Measurements from ENCODE around the gene ADARB2. TPM values are rescaled to one million over a fixed set of nuclear protein-coding genes. Genes with fewer than 3 reads are reported as not detected.

ADARB2 gene
- total RNA-seq, 1 donor from 2014 or later: 38.7 TPM

DNA sequence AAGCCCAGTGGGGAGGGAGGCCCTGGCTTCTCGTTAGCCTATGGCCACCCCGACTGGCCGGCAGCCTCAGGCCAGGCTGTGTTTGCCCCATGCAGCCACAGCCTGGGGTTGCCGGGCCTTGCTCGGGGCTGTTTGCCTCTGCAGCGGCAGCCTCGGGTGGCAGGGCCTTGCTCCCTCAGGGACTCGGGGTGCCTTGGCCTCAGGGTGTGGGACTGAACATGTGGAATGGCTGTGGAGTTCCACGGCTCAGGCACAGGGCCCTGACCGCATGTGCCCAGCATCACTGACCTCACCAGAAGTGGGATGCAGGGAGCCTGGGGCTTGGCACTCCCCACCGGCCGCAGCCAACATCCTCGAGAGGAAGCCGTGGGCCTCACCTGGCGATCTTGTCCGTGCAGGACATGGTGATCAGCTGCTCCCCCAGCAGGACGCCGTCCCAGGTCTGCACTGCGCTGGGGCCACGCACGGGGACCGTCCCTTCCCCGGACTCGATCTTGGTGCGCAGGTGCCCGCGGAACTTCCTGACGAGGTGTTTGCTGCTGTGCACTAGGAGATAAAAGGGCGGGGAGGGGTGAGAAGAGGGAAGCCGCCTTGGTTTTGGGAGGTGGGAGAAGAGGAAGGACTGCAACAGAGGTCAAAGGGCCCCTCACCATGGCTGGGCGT lies 520.6 kb downstream of the ADARB2 start:
- no peak overlapping the region for H3K4me3 Mint-ChIP-seq (ENCODE audit: unreplicated experiment)
- DNase-seq (ENCODE audit: extremely low spot score, unreplicated experiment): peak; percentile 83
- no peaks in the 10 kb centered on the region for H3K9me3 Mint-ChIP-seq (ENCODE audit: unreplicated experiment)
- H3K27me3 Mint-ChIP-seq (ENCODE audit: unreplicated experiment): no peaks in the 10 kb centered on the region
- H3K4me1 Mint-ChIP-seq (ENCODE audit: unreplicated experiment): no peaks in the 10 kb centered on the region
- no peak overlapping the region for H3K27ac Mint-ChIP-seq (ENCODE audit: unreplicated experiment)
- TF ChIP-seq, protein P1, sequence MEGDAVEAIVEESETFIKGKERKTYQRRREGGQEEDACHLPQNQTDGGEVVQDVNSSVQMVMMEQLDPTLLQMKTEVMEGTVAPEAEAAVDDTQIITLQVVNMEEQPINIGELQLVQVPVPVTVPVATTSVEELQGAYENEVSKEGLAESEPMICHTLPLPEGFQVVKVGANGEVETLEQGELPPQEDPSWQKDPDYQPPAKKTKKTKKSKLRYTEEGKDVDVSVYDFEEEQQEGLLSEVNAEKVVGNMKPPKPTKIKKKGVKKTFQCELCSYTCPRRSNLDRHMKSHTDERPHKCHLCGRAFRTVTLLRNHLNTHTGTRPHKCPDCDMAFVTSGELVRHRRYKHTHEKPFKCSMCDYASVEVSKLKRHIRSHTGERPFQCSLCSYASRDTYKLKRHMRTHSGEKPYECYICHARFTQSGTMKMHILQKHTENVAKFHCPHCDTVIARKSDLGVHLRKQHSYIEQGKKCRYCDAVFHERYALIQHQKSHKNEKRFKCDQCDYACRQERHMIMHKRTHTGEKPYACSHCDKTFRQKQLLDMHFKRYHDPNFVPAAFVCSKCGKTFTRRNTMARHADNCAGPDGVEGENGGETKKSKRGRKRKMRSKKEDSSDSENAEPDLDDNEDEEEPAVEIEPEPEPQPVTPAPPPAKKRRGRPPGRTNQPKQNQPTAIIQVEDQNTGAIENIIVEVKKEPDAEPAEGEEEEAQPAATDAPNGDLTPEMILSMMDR (IDR thresholded peaks at IDR 0.05): no peak
- H3K36me3 Mint-ChIP-seq (ENCODE audit: unreplicated experiment): peaks cover 10% of the 10 kb centered on the region

DNA sequence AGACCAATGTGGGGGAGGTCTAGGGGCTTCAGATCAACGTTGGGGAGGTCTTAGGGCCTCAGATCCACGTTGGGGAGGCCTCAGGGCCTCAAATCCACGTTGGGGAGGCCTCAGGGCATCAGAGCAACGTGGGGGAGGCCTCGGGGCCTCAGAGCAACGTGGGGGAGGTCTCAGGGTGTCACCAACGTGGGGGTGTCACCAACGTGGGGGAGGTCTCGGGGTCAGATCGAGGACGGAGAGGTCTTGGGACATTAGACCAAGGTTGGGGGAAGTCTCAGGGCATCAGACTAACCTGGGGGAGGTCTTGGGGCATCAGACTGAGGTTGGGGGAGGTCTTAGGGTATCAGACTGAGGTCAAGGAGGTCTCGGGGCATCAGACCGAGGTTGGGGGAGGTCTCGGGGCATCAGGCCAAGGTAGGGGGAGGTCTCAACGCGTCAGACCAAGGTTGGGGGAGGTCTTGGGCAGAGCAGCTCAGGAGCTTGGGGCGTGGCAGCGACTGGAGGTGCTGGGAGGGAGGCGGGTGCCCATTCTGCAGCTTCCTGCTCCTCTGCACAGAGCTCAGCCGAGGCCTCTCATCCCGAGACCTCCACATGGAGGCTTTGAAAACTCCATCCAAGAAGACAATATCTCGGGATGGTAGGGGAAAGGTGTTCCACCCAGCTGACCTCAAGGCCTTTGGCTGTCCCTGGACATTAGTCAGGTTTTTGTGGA lies 521.3 kb downstream of the ADARB2 start:
- Mint-ChIP-seq H3K36me3 (ENCODE audit: unreplicated experiment) (peaks cover 10% of the 10 kb centered on the region), H3K27ac (ENCODE audit: unreplicated experiment) (no peak overlapping the region), H3K27me3 (ENCODE audit: unreplicated experiment) (no peaks in the 10 kb centered on the region), H3K9me3 (ENCODE audit: unreplicated experiment) (no peaks in the 10 kb centered on the region), H3K4me3 (ENCODE audit: unreplicated experiment) (no peak overlapping the region), H3K4me1 (ENCODE audit: unreplicated experiment) (no peaks in the 10 kb centered on the region)
- TF ChIP-seq, protein P1 (IDR thresholded peaks at IDR 0.05): no peak
- DNase-seq (ENCODE audit: extremely low spot score, unreplicated experiment): peak; percentile 66

DNA sequence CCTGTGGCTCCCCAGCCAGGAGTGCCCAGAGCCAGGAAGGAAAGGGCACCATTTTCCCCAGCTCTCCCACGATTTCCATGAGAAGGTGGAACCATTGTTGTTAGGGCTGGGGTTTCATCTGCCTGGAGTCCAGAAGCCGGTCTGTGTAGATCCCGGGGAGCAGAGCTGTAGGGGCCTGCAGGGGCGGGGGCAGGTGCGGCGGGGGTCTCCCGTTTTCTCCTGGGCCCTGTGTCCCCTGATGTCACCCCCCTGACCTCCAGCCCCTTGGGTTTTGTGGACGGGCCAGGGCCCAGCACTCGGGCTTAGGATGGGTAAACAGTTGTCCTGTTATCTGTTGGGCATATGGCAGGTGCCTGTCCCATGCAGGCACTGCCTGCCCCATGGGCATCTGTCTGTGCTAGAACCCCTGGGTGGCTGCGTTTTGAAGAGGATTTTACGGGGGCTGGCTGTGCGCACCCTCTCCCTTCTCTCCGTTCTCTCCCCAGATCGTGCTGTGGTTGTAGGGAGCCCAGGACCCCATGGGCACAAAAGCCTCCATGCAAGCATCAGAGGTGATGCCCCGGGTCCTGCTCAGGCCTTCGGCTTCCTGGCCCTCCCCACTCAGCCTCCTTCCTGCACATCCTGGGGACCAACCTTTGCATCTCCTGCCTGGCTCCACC lies 522.3 kb downstream of the ADARB2 start:
- Mint-ChIP-seq H3K36me3 (ENCODE audit: unreplicated experiment) (peaks cover 10% of the 10 kb centered on the region), H3K4me3 (ENCODE audit: unreplicated experiment) (no peak overlapping the region), H3K27me3 (ENCODE audit: unreplicated experiment) (no peaks in the 10 kb centered on the region), H3K4me1 (ENCODE audit: unreplicated experiment) (no peaks in the 10 kb centered on the region), H3K9me3 (ENCODE audit: unreplicated experiment) (no peaks in the 10 kb centered on the region), H3K27ac (ENCODE audit: unreplicated experiment) (no peak overlapping the region)
- TF ChIP-seq, protein P1 (IDR thresholded peaks at IDR 0.05): no peak
- peak; percentile 67 for DNase-seq (ENCODE audit: extremely low spot score, unreplicated experiment)

DNA sequence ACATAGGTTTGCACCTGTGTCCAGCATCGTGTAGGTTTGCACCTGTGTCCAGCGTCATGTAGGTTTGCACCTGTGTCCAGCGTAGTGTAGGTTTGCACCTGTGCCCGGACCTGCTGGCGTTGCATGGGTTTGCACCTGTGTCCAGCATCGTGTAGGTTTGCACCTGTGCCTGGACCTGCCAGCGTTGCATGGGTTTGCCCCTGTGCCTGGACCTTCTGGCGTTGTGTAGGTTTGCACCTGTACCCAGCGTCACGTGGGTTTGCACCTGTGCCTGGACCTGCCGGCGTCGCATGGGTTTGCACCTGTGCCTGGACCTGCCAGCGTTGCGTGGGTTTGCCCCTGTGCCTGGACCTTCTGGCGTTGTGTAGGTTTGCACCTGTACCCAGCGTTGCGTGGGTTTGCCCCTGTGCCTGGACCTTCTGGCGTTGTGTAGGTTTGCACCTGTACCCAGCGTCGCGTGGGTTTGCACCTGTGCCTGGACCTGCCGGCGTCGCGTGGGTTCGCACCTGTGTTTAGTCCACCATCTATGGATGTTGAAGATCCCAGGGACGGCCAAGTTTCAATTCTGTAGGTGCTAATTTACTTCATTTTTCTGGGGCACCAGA lies 523.2 kb downstream of the ADARB2 start:
- Mint-ChIP-seq H3K9me3 (ENCODE audit: unreplicated experiment) (no peaks in the 10 kb centered on the region), H3K27me3 (ENCODE audit: unreplicated experiment) (no peaks in the 10 kb centered on the region), H3K36me3 (ENCODE audit: unreplicated experiment) (peaks cover 10% of the 10 kb centered on the region), H3K4me1 (ENCODE audit: unreplicated experiment) (no peaks in the 10 kb centered on the region), H3K27ac (ENCODE audit: unreplicated experiment) (no peak overlapping the region), H3K4me3 (ENCODE audit: unreplicated experiment) (no peak overlapping the region)
- DNase-seq (ENCODE audit: extremely low spot score, unreplicated experiment): peak; percentile 78
- TF ChIP-seq, protein P1 (IDR thresholded peaks at IDR 0.05): no peak
